ENCODE data around the gene RNF181. TPM values are rescaled to one million over a fixed set of nuclear protein-coding genes. Genes with fewer than 3 reads are reported as not detected.
A peak's percentile ranks its signal among the peaks of the same experiment; 100 is the strongest.

RNF181 gene
- total and polyA plus RNA-seq, 2 of the 13 experiments (the other 11 are each of a cell fraction or from before 2014, with no cell fraction given) = 224 to 578 TPM

- TF ChIP-seq SPEN (CRISPR knock-in tag; IDR thresholded peaks at IDR 0.05; ENCODE audit: low read depth) (peak; percentile 88), ZFP91 (CRISPR knock-in tag; IDR thresholded peaks at IDR 0.05; ENCODE audit: borderline replicate concordance) (peak; percentile 55; the same call in 1 of the 2 replicates), DZIP1 (CRISPR knock-in tag; IDR thresholded peaks at IDR 0.05) (no peak), ETV5 (CRISPR knock-in tag; IDR thresholded peaks at IDR 0.05; ENCODE audit: borderline replicate concordance) (0 out of 2 replicates have a peak, but pooled peaks have one; percentile 8), RBAK (CRISPR knock-in tag; IDR thresholded peaks at IDR 0.05) (no peak), RXRA (CRISPR knock-in tag; IDR thresholded peaks at IDR 0.05) (peak; percentile 34), HBP1 (CRISPR knock-in tag; IDR thresholded peaks at IDR 0.05; ENCODE audit: low read depth) (no peak), CREB1 (IDR thresholded peaks at IDR 0.05) (peak; percentile 83), CREB1 (CRISPR knock-in tag; IDR thresholded peaks at IDR 0.05) (peak; percentile 74), KDM3A (CRISPR knock-in tag; IDR thresholded peaks at IDR 0.05; ENCODE audit: low read depth) (0 out of 2 replicates have a peak, but pooled peaks have one; percentile 31), REPIN1 (CRISPR knock-in tag; IDR thresholded peaks at IDR 0.05; ENCODE audit: borderline replicate concordance, low read depth) (no peak; the same call in none of the 2 replicates), ZNF646 (CRISPR knock-in tag; IDR thresholded peaks at IDR 0.05) (no peak), ZNF543 (CRISPR knock-in tag; IDR thresholded peaks at IDR 0.05) (no peak), ZNF546 (CRISPR knock-in tag; conservative IDR thresholded peaks at IDR 0.05) (no peak; the same call in 1 of the 2 replicates)
- TF ChIP-seq, protein P1, sequence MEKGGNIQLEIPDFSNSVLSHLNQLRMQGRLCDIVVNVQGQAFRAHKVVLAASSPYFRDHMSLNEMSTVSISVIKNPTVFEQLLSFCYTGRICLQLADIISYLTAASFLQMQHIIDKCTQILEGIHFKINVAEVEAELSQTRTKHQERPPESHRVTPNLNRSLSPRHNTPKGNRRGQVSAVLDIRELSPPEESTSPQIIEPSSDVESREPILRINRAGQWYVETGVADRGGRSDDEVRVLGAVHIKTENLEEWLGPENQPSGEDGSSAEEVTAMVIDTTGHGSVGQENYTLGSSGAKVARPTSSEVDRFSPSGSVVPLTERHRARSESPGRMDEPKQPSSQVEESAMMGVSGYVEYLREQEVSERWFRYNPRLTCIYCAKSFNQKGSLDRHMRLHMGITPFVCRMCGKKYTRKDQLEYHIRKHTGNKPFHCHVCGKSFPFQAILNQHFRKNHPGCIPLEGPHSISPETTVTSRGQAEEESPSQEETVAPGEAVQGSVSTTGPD (CRISPR knock-in tag; IDR thresholded peaks at IDR 0.05) = no peak
Observed at GRCh38 chr2:85602476-85603234, 7.1 kb downstream of the RNF181 start, which contains the start of gene TMEM150A (continued).
